Stimulated activated naive CD8-positive, alpha-beta T cell treated with anti-CD3 and anti-CD28 coated beads, Interleukin-15, Interleukin-2, amounts not matched to agents 100 ng/mL and 50 ng/mL, for 24 hours (primary cell): ENCODE data around the gene RBM26.
"Not testable (repeated sequence)": the region's sequence is repeated elsewhere in the genome, so short reads cannot be mapped to it uniquely, and the experiment has no call there.

Experiments used
- H3K27ac Mint-ChIP-seq: one replicate; pipeline ENCODE4 v1.8.0; 2021; ENCODE audit warnings: mild to moderate bottlenecking, mixed read lengths
- H3K27me3 Mint-ChIP-seq: one replicate; pipeline ENCODE4 v1.8.0; 2021; ENCODE audit warnings: mixed read lengths
- H3K36me3 Mint-ChIP-seq: one replicate; pipeline ENCODE4 v1.8.0; 2021; ENCODE audit warnings: low read depth, mixed read lengths
- H3K4me1 Mint-ChIP-seq: one replicate; pipeline ENCODE4 v1.8.0; 2021; ENCODE audit warnings: low read depth, mixed read lengths
- H3K4me3 Mint-ChIP-seq: one replicate; pipeline ENCODE4 v1.8.0; 2021; ENCODE audit warnings: mild to moderate bottlenecking, mixed read lengths
- H3K9me3 Mint-ChIP-seq: one replicate; pipeline ENCODE4 v1.8.0; 2021; ENCODE audit warnings: mixed read lengths

The RBM26 gene

GRCh38 chr13:79297128-79297527 lies 108.9 kb downstream of the RBM26 start:
- peaks cover 6% of the 10 kb centered on the region for H3K9me3 Mint-ChIP-seq

GRCh38 chr13:79295906-79296706 lies 109.9 kb downstream of the RBM26 start:
- Mint-ChIP-seq H3K27me3 (peaks cover 6% of the 10 kb centered on the region), H3K4me3 (no peak overlapping the region), H3K4me1 (no peaks in the 10 kb centered on the region), H3K27ac (no peak overlapping the region), H3K36me3 (no peaks in the 10 kb centered on the region), H3K9me3 (peaks cover 2% of the 10 kb centered on the region)

More at GRCh38 chr13:79297128-79297527, 108.9 kb downstream of the RBM26 start:
- H3K27ac Mint-ChIP-seq = no peak overlapping the region
- peaks cover 9% of the 10 kb centered on the region for H3K27me3 Mint-ChIP-seq
- no peak overlapping the region for H3K4me3 Mint-ChIP-seq
- H3K4me1 Mint-ChIP-seq = no peaks in the 10 kb centered on the region
- H3K36me3 Mint-ChIP-seq = no peaks in the 10 kb centered on the region

- no peaks in the 10 kb centered on the region for H3K36me3 Mint-ChIP-seq
These were observed 115.3 kb downstream of the RBM26 start for GRCh38 chr13:79290595-79291244.

GRCh38 chr13:79289571-79289970 lies 116.5 kb downstream of the RBM26 start:
- Mint-ChIP-seq H3K27me3 (no peaks in the 10 kb centered on the region), H3K36me3 (no peaks in the 10 kb centered on the region), H3K4me3 (no peak overlapping the region), H3K4me1 (no peaks in the 10 kb centered on the region), H3K27ac (no peak overlapping the region), H3K9me3 (no peaks in the 10 kb centered on the region)

More at GRCh38 chr13:79290595-79291244, 115.3 kb downstream of the RBM26 start:
- peaks cover 4% of the 10 kb centered on the region for H3K27me3 Mint-ChIP-seq
- no peaks in the 10 kb centered on the region for H3K9me3 Mint-ChIP-seq
- no peak overlapping the region for H3K4me3 Mint-ChIP-seq
- no peaks in the 10 kb centered on the region for H3K4me1 Mint-ChIP-seq
- H3K27ac Mint-ChIP-seq = no peak overlapping the region

- no peaks in the 10 kb centered on the region for H3K27me3 Mint-ChIP-seq
- no peak overlapping the region for H3K4me3 Mint-ChIP-seq
- H3K36me3 Mint-ChIP-seq = no peaks in the 10 kb centered on the region
- no peak overlapping the region for H3K27ac Mint-ChIP-seq
- no peaks in the 10 kb centered on the region for H3K4me1 Mint-ChIP-seq
- no peaks in the 10 kb centered on the region for H3K9me3 Mint-ChIP-seq
These were observed 117.9 kb downstream of the RBM26 start for GRCh38 chr13:79287939-79288795.

- no peaks in the 10 kb centered on the region for H3K36me3 Mint-ChIP-seq
- no peaks in the 10 kb centered on the region for H3K9me3 Mint-ChIP-seq
- no peaks in the 10 kb centered on the region for H3K27me3 Mint-ChIP-seq
- H3K4me3 Mint-ChIP-seq = no peak overlapping the region
- H3K4me1 Mint-ChIP-seq = no peaks in the 10 kb centered on the region
- no peak overlapping the region for H3K27ac Mint-ChIP-seq
These were observed 120.9 kb downstream of the RBM26 start for GRCh38 chr13:79285159-79285558.

GRCh38 chr13:79283742-79284141 lies 122.3 kb downstream of the RBM26 start:
- Mint-ChIP-seq H3K27me3 (no peaks in the 10 kb centered on the region), H3K36me3 (no peaks in the 10 kb centered on the region), H3K4me1 (no peaks in the 10 kb centered on the region), H3K27ac (no peak overlapping the region), H3K9me3 (no peaks in the 10 kb centered on the region), H3K4me3 (no peak overlapping the region)

GRCh38 chr13:79282976-79283375 lies 123.1 kb downstream of the RBM26 start:
- H3K4me3 Mint-ChIP-seq = no peak overlapping the region
- no peaks in the 10 kb centered on the region for H3K36me3 Mint-ChIP-seq
- H3K27ac Mint-ChIP-seq = no peak overlapping the region
- H3K4me1 Mint-ChIP-seq = no peaks in the 10 kb centered on the region
- H3K9me3 Mint-ChIP-seq = no peaks in the 10 kb centered on the region
- H3K27me3 Mint-ChIP-seq = no peaks in the 10 kb centered on the region

- no peak overlapping the region for H3K4me3 Mint-ChIP-seq
- H3K9me3 Mint-ChIP-seq = no peaks in the 10 kb centered on the region
These were observed 123.5 kb downstream of the RBM26 start for GRCh38 chr13:79282508-79282907.

GRCh38 chr13:79281339-79281747 lies 124.7 kb downstream of the RBM26 start:
- no peak overlapping the region for H3K4me3 Mint-ChIP-seq
- no peak overlapping the region for H3K27ac Mint-ChIP-seq
- H3K9me3 Mint-ChIP-seq = no peaks in the 10 kb centered on the region
- H3K4me1 Mint-ChIP-seq = no peaks in the 10 kb centered on the region
- no peaks in the 10 kb centered on the region for H3K27me3 Mint-ChIP-seq
- H3K36me3 Mint-ChIP-seq = no peaks in the 10 kb centered on the region

More at GRCh38 chr13:79282508-79282907, 123.5 kb downstream of the RBM26 start:
- H3K27ac Mint-ChIP-seq = no peak overlapping the region
- no peaks in the 10 kb centered on the region for H3K36me3 Mint-ChIP-seq
- H3K27me3 Mint-ChIP-seq = no peaks in the 10 kb centered on the region
- no peaks in the 10 kb centered on the region for H3K4me1 Mint-ChIP-seq

- H3K4me3 Mint-ChIP-seq, H3K27me3 Mint-ChIP-seq, H3K36me3 Mint-ChIP-seq, H3K4me1 Mint-ChIP-seq, H3K27ac Mint-ChIP-seq, H3K9me3 Mint-ChIP-seq: not testable (repeated sequence)
These were observed 126.3 kb downstream of the RBM26 start for GRCh38 chr13:79279735-79280134.

GRCh38 chr13:79273045-79273444 lies 133.0 kb downstream of the RBM26 start:
- Mint-ChIP-seq H3K27me3 (peaks cover 12% of the 10 kb centered on the region), H3K27ac (no peak overlapping the region), H3K4me1 (no peaks in the 10 kb centered on the region), H3K36me3 (no peaks in the 10 kb centered on the region), H3K9me3 (peaks cover 2% of the 10 kb centered on the region), H3K4me3 (no peak overlapping the region)

GRCh38 chr13:79271616-79272015 lies 134.4 kb downstream of the RBM26 start:
- no peak overlapping the region for H3K27ac Mint-ChIP-seq
- H3K27me3 Mint-ChIP-seq = peaks cover 12% of the 10 kb centered on the region
- H3K4me1 Mint-ChIP-seq = no peaks in the 10 kb centered on the region
- H3K36me3 Mint-ChIP-seq = no peaks in the 10 kb centered on the region
- H3K4me3 Mint-ChIP-seq = no peak overlapping the region
- peaks cover 4% of the 10 kb centered on the region for H3K9me3 Mint-ChIP-seq

- H3K27me3 Mint-ChIP-seq = peaks cover 19% of the 10 kb centered on the region
- no peaks in the 10 kb centered on the region for H3K36me3 Mint-ChIP-seq
- peaks cover 4% of the 10 kb centered on the region for H3K9me3 Mint-ChIP-seq
- no peak overlapping the region for H3K4me3 Mint-ChIP-seq
- H3K27ac Mint-ChIP-seq = no peak overlapping the region
- H3K4me1 Mint-ChIP-seq = no peaks in the 10 kb centered on the region
These were observed 135.2 kb downstream of the RBM26 start for GRCh38 chr13:79270859-79271258.
